GM21447 (cell line): ENCODE measurements around the gene PRKCH.
"Not testable (repeated sequence)": the region's sequence is repeated elsewhere in the genome, so short reads cannot be mapped to it uniquely, and the experiment has no call there.

Experiments
- ATAC-seq: cut with Tn5 transposase; IDR thresholded peaks from one replicate; pipeline ENCODE4 v1.9.1; 2021; ENCODE audit not compliant: unreplicated experiment

Gene PRKCH

DNA sequence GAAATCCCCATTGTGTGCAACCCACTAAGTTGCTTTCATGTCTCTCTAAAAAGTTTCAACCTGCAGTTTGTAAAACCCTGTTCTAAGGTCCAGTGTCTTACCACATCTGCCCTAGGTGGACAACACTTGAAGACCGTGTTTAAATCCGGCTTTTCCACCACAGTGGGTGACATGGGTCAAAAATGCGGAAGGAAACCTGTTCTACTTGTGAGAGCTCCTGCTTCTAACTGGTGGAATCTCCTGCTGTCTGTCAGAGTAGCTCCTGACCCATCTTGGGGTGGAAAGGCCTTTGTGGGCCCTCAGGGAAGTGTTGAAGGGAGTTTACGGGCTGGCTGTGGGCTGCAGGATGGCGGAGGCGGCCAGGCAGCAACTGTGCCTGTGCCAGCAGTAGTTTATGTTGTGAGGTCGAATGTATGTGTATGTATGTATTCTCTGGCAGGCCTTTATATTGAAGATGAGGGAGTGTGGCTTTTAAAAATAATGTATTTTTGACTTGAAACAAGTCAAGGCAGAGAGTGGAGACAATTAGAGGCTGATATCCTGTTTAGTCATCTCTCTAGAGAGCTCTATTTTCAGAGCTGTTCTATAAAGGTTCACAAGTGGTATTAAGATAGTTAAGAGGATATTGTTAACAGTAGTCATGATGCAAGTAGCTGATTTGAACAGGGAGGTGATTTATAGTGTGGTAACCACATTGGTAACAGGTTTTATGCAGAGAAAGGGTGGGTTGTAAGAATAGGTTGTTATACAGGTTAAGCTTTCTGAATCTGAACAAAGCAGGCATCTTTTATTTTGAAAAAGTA lies 67.0 kb downstream of the PRKCH start:
- ATAC-seq: peak; percentile 71

DNA sequence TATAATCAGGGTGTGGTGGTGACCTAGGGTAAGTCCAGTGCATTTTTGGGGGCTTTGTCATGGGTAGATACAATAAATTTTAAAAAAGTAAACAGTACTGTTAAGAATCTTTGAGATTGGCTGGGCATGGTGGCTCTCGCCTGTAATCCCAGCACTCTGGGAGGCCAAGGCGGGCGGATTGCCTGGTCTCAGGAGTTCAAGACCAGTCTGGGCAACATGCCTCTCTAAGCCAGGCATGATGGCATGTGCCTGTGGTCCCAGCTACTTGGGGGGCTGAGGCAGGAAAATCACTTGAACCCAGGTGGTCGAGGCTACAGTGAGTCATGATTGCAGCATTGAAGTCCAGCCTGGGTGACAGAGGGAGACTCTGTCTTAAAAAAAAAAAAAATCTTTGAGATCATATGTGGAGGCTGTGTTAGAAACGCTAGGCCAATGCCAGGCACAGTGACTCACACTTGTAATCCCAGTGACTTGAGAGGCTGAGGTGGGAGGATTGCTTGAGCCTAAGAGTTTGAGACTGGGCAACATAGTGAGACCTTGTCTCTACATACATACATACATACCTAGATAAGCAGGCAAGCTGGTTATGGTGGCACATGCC lies 67.7 kb downstream of the PRKCH start:
- no peak for ATAC-seq

DNA sequence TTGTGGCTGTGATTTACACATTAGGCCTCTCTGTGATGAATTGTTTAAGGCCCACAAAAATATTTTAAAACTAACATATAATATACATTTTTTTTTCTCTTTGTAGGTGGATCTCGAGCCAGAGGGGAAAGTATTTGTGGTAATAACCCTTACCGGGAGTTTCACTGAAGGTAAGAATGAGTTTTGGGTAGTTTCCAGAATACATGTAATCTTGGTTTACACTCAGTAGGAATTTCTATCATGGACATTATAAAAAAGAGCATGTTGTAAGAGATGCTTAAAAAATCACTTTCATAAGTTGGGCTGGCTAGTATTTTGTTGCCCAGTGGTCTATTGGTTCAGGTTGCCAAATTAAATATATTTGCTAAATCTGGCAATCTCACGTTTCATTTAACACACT lies 69.7 kb downstream of the PRKCH start:
- ATAC-seq: no peak

DNA sequence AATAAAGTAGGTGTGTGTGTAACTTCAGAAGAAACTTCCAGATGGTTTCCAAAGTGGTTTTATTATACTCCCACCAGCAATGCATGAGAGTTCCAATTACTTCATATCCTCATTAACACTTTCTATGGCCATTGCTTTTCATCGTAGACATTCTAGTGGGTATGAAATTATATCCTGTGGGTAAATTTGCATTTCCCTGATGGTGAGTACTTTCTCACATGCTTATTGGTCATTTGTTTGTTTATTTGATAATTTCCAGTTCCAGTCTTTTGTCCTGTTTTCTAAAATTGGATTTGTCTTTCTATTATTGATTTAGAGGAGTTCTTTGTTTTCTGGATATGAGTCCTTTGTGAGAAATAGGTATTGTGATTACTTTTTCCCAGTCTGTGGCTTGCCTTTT lies 70.9 kb downstream of the PRKCH start:
- ATAC-seq: no peak

DNA sequence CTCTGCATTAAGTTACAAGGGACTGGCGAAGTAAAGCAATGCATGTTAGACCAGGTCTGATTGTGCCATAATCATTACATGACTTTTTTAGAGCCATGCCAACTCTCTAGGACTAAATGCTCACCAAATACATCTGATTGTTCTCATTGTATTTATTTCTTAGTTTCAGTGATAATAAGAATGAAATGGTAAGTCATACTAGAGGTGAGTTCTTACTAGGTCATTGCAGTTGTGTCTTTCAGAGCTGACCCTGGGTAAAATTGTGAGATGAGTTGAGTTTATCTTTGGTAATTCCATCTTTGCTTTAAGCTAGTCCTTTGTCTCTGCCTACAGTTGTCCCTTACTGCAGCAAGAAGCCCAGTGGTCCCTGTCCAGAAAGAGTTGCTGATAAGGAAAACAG lies 73.2 kb downstream of the PRKCH start:
- no peak for ATAC-seq

DNA sequence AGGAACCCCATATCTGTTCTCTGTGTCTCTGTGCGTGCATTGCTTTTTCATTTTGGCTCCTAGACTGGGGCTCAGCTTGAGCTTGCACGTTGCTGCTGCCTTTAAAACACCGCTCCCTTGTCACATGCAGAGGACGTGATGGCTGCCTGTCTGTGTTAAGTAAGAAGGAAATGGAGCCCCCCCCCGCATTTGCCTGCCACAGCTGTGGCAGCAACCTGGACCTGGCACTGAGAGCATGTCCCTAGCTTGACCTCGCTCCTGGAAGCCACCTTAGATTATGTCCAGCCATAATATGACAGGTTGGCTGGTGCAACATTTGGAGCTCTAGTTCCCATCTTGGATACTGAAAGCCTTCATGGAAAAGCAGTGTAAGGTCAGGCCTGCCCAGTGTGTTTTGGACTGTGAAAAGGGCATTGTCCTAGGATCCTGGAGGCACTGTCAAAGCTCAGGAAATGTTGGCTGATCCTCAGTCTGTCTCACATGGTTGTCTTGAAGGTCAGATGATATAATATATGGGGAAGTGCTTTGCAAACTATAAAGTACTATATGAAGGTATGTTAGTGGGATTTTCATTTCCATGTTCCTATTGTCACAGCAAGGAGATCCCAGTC lies 73.8 kb downstream of the PRKCH start:
- ATAC-seq: no peak

DNA sequence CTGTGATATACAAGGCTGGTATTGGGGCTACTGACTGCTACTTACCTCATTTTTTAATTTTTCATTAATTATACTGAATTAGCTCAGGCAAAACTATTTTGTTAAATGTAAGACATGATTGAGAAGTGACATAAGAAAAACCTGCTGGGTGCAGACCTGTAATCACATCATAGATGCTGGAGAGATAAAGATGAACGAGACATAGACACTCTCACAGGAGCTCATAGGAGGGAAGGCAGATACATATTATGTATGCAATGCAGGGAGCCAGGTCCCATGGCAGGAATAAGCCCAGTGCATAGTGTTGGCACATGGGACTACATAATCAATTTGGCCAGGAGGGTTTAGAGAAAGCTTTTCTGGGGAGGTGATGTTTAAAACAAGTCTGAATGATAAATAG lies 74.9 kb downstream of the PRKCH start:
- ATAC-seq: no peak

DNA sequence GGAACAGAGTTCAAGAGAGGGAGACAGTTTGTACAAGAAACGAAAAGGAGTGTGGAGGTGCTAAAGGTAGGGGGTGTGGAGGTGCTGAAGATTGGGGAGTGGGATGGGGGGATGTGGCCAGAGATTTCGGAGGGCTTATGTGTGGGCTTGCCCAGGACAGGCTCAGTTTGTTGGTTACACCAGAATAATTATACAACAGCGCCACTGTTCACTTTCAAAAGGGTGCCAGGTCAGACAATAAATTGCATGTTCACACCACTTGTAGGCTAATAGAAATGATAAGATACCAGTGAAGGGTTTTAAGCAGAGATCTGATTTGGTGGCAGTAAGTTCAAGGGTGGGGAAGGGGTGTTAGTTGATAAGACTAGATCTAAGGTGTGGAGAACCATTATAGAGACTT lies 75.3 kb downstream of the PRKCH start:
- no peak for ATAC-seq

DNA sequence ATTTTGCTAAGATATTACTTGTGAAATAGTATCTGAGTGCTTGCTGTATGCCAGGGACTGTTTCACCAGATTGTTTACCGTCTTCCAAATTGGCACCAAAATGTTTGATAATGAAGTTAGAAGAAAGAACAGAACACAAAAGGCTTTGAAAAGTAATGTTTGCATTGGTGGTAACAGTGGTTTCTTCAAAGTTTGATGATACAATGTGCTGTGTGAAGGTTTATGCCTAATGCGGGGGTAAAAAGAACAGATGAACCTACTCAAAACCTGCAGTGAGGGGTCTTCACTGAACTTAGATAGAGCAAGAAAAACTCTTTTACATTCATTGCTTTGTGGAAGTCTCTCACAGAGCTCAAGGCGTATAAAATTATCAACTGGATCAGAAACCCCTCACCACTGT lies 76.2 kb downstream of the PRKCH start:
- ATAC-seq: no peak

DNA sequence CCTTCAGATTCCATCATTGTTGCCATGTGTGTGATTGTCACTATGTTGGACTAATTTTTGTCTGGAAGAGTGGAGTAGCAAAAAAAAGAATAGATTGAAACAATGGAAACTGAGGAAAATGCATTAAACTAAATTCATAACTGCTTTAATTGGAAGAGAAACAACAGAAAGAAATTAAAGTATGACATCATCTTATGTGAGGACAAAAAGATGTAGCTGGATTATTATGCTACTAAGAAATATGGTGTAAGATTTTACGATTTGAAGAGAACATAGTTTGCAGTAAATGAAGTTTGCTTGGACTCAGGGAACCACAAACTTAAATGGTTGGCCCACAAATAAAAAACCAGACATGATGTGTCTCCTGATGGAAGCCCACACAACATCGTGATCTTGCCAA lies 76.8 kb downstream of the PRKCH start:
- ATAC-seq: no peak

DNA sequence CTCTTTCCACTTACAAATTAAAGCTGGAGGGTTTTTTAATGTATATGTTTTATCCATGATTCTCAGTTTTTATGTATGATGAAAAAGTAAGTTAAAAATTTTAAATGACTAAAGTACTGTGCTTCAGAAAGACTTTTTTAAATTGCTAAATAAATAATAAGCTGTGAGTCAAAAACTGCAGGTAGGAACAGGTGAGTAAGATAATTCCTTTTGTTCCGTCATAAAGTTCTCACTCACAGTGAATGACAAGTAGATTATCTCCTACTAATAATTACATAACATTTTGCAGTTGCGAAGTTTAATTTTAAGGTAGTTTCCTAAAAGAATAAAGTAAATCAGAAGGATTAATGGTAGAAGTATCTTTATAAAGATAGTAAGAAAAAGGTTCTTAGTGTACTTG lies 78.0 kb downstream of the PRKCH start:
- ATAC-seq: no peak

DNA sequence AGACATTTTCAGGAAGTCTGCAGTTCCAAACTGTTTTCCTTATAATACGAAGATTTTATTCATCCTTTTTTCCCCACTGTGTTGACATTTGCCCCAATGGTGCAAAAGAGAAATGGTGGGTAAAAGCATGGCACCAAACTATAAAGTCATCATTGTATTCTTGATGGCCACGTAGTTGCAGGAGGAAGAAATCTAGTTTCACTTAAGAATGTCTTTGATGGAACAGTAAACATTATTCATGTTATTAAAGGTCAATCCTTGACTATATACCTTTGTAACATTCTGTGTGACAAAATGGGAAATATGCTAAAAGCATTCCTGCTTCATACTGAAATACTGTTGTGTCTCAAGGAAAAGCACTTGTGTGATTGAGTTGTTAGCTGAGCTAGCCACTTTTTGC lies 80.1 kb downstream of the PRKCH start:
- no peak for ATAC-seq

DNA sequence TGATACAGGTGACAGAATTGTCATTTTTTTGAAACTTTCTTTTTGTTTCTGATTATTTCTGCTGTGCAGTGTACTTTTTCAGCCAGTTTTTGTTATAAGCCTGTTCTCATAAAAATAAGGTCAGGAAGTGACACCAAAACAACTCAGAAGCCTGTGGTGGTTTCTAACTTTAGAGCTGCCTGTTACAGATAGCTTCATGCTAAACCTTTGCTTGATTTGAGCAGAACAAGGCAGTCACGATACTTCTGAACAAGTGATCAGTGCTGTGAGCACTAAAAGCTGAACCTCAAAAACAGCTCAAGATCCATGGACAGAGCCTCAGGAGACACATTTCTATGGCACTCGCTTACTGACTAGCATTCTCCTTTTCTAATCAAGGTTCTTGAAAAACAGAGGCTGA lies 82.0 kb downstream of the PRKCH start:
- ATAC-seq: no peak

DNA sequence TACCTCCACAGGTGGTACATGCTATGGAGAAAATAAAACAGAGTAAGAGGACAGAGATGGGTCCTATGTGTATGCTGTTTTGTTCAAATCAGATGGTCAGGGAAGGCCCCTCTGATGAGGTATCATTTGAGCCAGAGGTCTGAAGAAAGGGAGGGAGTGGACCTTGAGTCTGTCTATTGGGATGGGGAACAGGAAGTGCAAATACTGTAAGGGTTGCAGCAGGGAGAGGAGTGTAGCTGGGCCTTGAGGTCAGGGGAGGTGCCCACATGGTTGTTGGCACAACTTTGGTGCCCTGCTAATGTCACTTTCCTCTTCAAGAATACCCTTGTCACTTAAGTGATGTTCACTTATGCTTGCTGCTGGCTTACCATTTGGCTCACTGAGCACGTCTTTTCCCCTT lies 83.3 kb downstream of the PRKCH start:
- ATAC-seq: no peak

DNA sequence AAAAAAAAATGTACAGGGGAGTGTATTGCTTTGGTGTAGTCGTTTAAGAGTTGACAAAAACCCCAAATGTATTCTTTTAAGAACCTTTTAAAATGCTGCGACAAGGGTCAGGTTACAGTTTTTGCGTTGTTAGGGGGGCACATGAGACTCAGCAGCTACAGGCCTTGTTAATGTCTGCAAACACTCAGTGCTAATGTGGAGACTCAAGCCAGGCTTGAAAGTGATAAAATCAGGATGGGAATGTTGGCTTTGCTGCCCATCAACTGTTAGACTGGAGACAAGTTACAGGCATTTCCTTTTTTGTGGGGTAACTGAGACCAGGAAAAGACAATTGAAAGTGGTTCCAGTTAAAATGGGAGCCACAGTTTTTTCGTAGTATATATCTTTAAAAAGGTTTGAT lies 84.8 kb downstream of the PRKCH start:
- no peak for ATAC-seq

DNA sequence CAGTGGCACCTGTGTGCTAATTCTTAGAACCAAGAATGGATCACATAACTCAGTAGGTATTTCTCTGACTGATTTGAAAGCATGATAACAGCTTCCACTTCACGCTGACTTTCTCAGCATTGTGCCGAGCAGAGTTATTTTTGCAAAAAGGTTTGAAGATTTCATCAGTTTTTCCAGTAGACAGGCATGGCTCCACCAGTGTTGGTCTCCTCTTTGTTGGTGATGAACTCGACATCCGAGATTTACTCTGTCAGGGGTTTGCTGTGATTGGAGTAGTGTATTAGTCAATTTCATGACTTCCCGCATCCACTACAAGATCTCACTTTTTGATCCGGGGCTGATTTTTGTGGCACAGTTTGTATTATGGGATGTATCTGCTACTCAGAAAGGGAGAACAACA lies 85.3 kb downstream of the PRKCH start:
- ATAC-seq: no peak

DNA sequence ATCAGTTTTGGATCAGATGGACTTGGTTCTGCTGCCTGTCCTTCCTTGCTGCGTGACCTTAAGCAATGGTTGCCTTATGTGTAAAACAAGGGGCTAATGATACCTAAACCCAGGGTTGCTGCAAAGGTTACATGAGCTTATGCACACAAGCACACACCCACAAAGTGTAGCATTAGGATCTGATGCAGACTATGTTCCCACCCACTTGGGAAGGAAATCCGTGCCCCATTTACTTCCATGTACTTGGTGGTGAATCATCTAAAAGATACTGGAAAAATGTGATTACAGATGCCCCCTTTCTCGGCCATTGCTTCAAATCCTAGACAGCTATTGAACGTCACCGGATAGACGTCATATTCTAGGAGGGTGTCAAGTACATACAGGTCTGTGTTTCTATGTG lies 87.1 kb downstream of the PRKCH start:
- ATAC-seq: no peak

DNA sequence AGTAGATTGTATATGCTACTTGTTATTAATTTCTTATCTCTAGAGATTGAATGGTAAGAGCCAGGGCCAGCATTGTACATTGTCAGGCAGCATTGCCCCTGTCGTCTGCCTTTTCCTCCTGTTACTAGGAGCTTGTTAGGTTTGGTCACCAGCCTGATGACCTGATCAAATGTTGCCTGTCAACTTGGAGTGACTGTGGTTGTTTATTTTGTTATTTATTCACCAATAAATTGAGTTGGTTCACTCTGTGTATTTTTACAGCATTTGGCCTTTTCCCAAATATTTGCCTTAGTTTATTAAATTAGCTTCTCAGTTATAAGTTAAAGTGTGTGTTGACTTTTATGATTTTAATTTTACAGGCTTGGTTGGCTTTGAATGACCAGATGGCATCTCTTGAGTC lies 88.4 kb downstream of the PRKCH start:
- no peak for ATAC-seq

DNA sequence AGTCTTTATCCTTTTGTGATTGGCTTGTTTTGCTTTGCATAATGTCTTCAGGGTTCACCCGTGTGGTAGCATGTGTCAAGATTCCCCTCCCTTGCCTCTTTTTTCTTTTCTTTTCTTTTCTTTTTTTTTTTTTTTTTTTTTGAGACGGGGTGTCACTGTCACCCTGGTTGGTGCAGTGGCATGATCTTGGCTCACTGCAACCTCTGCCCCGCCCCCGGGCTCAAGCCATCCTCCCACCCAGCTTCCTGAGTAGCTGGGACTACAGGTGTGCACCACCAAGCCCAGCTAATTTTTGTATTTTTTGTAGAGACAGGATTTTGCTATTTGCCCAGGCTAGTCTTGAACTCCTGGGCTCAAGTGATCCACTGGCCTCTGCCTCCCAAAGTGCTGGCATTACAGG lies 94.6 kb downstream of the PRKCH start:
- not testable (repeated sequence) for ATAC-seq

DNA sequence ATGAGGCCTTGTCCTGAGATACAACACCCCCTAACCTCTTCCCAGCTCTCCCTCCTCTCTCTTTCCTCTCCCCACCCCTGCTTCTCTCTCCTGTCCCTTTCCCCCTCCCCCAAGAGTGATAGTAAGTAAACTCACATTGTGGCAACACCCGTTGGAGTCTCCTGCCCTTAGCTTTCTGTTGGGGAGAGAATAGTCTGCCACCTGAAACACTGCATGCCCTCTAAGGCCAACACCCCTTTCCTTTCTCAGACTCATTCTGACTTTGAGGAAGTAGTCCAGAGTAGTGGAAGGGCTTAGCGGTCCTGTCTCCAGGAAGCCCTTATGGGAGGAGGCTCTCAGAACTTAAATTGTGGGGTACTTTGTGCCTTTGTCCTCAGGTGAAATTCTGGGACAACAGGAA lies 95.2 kb downstream of the PRKCH start:
- ATAC-seq: no peak

DNA sequence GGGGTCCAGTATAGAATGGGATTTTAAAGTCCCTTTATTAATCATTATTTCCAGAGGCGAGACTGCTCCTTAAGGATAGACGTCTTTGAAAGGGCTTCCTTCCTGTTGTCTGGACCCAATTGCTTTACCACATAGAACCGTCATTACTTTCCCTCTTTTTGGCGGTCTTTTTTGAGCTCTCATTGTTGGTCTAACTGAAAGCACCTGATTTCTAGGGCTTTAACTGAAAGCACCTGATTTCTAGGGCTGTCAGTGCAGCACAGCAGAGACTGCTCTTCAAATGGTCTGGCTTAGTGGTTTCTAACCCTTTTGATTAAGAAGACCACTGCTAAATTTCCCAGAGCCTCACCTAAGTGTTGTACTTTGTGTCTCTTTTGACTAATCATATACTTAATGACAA lies 95.8 kb downstream of the PRKCH start:
- ATAC-seq: no peak

DNA sequence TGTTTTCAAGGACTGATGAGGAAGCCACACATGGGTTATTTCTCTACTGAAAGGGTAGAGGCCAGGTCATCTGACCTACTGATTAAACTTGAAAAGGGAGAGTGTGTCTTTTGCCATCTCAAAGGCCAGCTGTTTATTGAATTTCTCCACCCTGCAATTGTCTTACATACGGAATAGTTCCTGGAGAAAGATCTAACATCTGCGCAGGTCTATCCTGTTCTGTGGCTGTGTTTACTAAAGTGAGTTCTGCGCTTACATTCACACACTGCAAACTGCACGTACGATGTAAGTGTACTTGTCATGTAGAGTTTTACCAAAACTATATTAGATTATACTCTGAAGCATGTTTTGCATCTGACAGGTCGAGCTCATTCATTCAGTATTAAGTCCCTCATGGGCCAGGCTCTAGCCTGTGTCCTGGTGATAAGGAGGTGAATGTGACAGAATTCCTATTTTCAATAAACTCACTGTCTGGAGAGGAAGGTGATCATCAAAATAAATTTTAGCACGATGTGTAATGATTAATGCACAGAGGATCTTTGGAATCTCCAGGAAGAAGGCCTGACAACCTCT lies 96.6 kb downstream of the PRKCH start:
- no peak for ATAC-seq
